ENCODE results near the gene DUS3L.

The DUS3L gene

GRCh38 chr19:5821521-5822180, 30.7 kb upstream of the DUS3L start:
- DNase-seq, result no peak

GRCh38 chr19:5820785-5821184, 29.8 kb upstream of the DUS3L start:
- no peak for DNase-seq

GRCh38 chr19:5818594-5818993, 27.6 kb upstream of the DUS3L start:
- DNase-seq, result no peak

- no peak for DNase-seq
Measured at GRCh38 chr19:5817218-5817617, 26.3 kb upstream of the DUS3L start.

GRCh38 chr19:5814852-5815246, 23.9 kb upstream of the DUS3L start:
- no peak for DNase-seq

- no peak for DNase-seq
Measured at GRCh38 chr19:5814123-5814851, 23.3 kb upstream of the DUS3L start.

- no peak for DNase-seq
Measured at GRCh38 chr19:5811117-5811516, 20.2 kb upstream of the DUS3L start.

- DNase-seq, result no peak
Measured at GRCh38 chr19:5809469-5809868, 18.5 kb upstream of the DUS3L start.

- no peak for DNase-seq
Measured at GRCh38 chr19:5809053-5809452, 18.1 kb upstream of the DUS3L start.

- DNase-seq, result no peak
Measured at GRCh38 chr19:5808120-5808816, 17.3 kb upstream of the DUS3L start.

- no peak for DNase-seq
Measured at GRCh38 chr19:5806905-5807304, 15.9 kb upstream of the DUS3L start.

GRCh38 chr19:5806133-5806489, 15.1 kb upstream of the DUS3L start:
- DNase-seq, result no peak

- peak in 1 of 2 experiments; percentile 45 for DNase-seq
Measured at GRCh38 chr19:5805462-5806132, 14.6 kb upstream of the DUS3L start.

GRCh38 chr19:5804516-5805461, 13.8 kb upstream of the DUS3L start, which contains the start of gene NRTN:
TSS of gene NRTN (plus strand) at chr19:5805067. CDS start at chr19:5824166, 19,099 bp downstream.
- DNase-seq, result peak in 1 of 2 experiments; percentile 13

- peak; percentile 88 for DNase-seq
Measured at GRCh38 chr19:5803752-5804515, 13.0 kb upstream of the DUS3L start.

GRCh38 chr19:5803441-5803751, 12.4 kb upstream of the DUS3L start:
- no peak for DNase-seq

- no peak for DNase-seq
Measured at GRCh38 chr19:5801796-5802619, 11.0 kb upstream of the DUS3L start.

GRCh38 chr19:5800361-5801270, 9.7 kb upstream of the DUS3L start:
- no peak for DNase-seq
